ENCODE measurements around the gene SLC25A27. TPM values are rescaled to one million over a fixed set of nuclear protein-coding genes. Genes with fewer than 3 reads are reported as not detected.

The SLC25A27 gene
- total RNA-seq, 1 donor from 2014 or later = 28.9 TPM

DNA sequence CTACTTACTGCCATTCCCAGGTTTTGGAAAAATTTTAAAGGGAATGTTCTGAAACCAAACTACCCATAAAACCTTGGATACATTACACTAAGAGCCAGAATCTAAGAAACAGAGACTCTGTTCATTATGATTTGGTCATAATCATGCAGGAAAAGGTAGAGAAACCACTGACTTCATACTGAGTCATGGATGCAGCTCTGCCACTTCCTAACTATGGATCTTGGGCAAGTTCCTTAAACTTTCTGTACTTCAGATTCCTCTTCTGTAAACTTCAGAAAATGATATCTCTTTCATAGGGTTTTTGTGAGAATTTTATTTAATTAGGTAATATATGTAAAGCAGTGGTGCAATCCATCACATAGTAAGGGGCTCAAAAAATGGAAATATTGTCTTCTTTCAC, 62.4 kb downstream of the SLC25A27 start:
- DNase-seq (ENCODE audit: low spot score) = no peak

DNA sequence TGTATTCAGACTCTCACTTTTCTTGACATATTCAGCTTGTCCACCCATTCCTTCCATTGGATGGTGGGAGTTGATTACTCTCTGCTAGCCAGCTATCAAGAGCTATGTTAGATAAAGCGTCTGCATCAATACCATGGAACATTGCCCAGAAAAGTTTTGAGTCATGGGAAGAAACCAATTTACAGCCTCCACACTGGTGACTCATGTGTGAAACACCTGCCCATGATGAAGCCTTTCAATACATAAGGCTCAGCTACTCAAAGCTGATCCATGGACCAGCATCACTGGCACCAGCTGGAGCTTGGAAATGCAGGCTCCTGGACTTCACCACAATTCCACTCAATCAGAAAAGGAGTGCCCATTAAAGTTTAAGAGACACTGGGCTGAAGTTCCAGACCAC, 66.3 kb downstream of the SLC25A27 start:
- DNase-seq (ENCODE audit: low spot score) = peak; percentile 47

- DNase-seq (ENCODE audit: low spot score) = no peak
These were observed 67.6 kb downstream of the SLC25A27 start for GRCh38 chr6:46720401-46720800.

Other genes with a start within 250 kb of the SLC25A27 start
- gene RCAN2, start 161.5 kb upstream of the SLC25A27 start, total RNA-seq = 61.7 TPM
- gene CYP39A1, start 157 bp upstream of the SLC25A27 start, total RNA-seq = 18.5 TPM
- gene TDRD6, start 34.9 kb downstream of the SLC25A27 start, total RNA-seq = 1.3 TPM
- 1.8 TPM for gene PLA2G7, start 82.4 kb downstream of the SLC25A27 start, total RNA-seq
- not detected for gene ANKRD66, start 94.0 kb downstream of the SLC25A27 start, total RNA-seq
- gene MEP1A, start 140.4 kb downstream of the SLC25A27 start, total RNA-seq = not detected

Measured in mucosa of gallbladder (tissue), 1 donor.